K562 (cell line): Measurements from ENCODE around the gene ZNF17. TPM values are rescaled to one million over a fixed set of nuclear protein-coding genes. Genes with fewer than 3 reads are reported as not detected.
A peak's percentile ranks its signal among the peaks of the same experiment; 100 is the strongest.

ENCODE experiments used
- CBFA2T2 ChIP-seq: fragments of 450-650 bp; conservative IDR thresholded peaks from 2 replicates; pipeline ENCODE4 v1.6.1; 2017; ENCODE audit warnings: mild to moderate bottlenecking
- CBX5 ChIP-seq: IDR thresholded peaks from 2 replicates; pipeline ENCODE4 v1.6.1; 2014; ENCODE audit warnings: low read depth, borderline replicate concordance
- DIDO1 ChIP-seq: fragments of 450-650 bp; IDR thresholded peaks from 2 replicates; pipeline ENCODE4 v1.6.1; 2016; ENCODE audit warnings: low read depth, missing biosample characterization, missing genetic modification characterization
- SIN3B ChIP-seq: fragments of 450-650 bp; IDR thresholded peaks from 2 replicates; pipeline ENCODE4 v1.6.1; 2017; ENCODE audit warnings: low read depth, mild to moderate bottlenecking, moderate library complexity
- SRF ChIP-seq, 2 experiments: fragments of 250-450, 450-650 bp in 1 of 2; sonication (Bioruptor Pico) in 1 of 2; sonication (generic) in 1 of 2; formaldehyde crosslinking; IDR thresholded peaks; 2 replicates each; pipeline versions ENCODE4 v1.5.0 to v1.5.1; 2020 to 2022; ENCODE audit warnings: mild to moderate bottlenecking in 1 of 2, missing genetic modification reagents in 1 of 2
- ZBTB8A ChIP-seq: fragments of 450-650 bp; IDR thresholded peaks from 2 replicates; pipeline ENCODE4 v1.6.1; 2018; ENCODE audit warnings: mild to moderate bottlenecking, moderate library complexity; ENCODE audit not compliant: partially characterized antibody
- ZFX ChIP-seq: sonication (generic); formaldehyde crosslinking; IDR thresholded peaks from 2 replicates; pipeline ENCODE4 v1.8.0; 2022; ENCODE audit warnings: mild to moderate bottlenecking, missing genetic modification reagents, moderate library complexity
- ZNF644 ChIP-seq: fragments of 200-800 bp; sonication (Bioruptor generic); IDR thresholded peaks from 2 replicates; pipeline ENCODE4 v1.6.1; 2016; ENCODE audit warnings: low read depth, missing genetic modification characterization, missing compliant biosample characterization
- ZNF77 ChIP-seq: fragments of 250-450 bp; sonication (Bioruptor Pico); IDR thresholded peaks from 2 replicates; pipeline ENCODE4 v1.5.0; 2020
- polyA plus RNA-seq, 8 experiments: library from polyadenylated mRNA; depleted of rRNA in 4 of 8; stranded (reverse) in 5 of 8; unstranded in 3 of 8; fragments of >200 nt; fragmentation: Nextera tagmentation in 2 of 8; fragmentation: Illumina TruSeq in 1 of 8; extraction: Ambion mirVana in 2 of 8; extraction: Trizol in 1 of 8; gene quantifications; 2 replicates each; pipeline versions ENCODE4 v1.2.1 to v1.2.3, GENCODE V29; 2011 to 2014; ENCODE audit warnings: inconsistent platforms in 1 of 8, missing spikeins in 1 of 8
- total RNA-seq, 7 experiments: library from RNA; depleted of rRNA in 6 of 7; stranded (reverse); fragments of >200 nt in 6 of 7; fragmentation: Illumina TruSeq in 2 of 7; extraction: Trizol in 2 of 7; gene quantifications; 2 replicates each; pipeline versions ENCODE4 v1.2.1 to v1.2.3, GENCODE V29; 2011 to 2021; ENCODE audit warnings: low replicate concordance in 1 of 7
- TF ChIP-seq, protein P1 (sequence below): fragments of 200-800 bp; sonication (Bioruptor generic); IDR thresholded peaks from 2 replicates; pipeline ENCODE4 v1.6.1; 2016; ENCODE audit warnings: missing genetic modification characterization, missing compliant biosample characterization

Gene ZNF17
- total and polyA plus RNA-seq, 9 of the 15 experiments (the other 6 are each of a cell fraction or from before 2014, with no cell fraction given), result 5.3 to 8.6 (median 6.5) TPM

DNA sequence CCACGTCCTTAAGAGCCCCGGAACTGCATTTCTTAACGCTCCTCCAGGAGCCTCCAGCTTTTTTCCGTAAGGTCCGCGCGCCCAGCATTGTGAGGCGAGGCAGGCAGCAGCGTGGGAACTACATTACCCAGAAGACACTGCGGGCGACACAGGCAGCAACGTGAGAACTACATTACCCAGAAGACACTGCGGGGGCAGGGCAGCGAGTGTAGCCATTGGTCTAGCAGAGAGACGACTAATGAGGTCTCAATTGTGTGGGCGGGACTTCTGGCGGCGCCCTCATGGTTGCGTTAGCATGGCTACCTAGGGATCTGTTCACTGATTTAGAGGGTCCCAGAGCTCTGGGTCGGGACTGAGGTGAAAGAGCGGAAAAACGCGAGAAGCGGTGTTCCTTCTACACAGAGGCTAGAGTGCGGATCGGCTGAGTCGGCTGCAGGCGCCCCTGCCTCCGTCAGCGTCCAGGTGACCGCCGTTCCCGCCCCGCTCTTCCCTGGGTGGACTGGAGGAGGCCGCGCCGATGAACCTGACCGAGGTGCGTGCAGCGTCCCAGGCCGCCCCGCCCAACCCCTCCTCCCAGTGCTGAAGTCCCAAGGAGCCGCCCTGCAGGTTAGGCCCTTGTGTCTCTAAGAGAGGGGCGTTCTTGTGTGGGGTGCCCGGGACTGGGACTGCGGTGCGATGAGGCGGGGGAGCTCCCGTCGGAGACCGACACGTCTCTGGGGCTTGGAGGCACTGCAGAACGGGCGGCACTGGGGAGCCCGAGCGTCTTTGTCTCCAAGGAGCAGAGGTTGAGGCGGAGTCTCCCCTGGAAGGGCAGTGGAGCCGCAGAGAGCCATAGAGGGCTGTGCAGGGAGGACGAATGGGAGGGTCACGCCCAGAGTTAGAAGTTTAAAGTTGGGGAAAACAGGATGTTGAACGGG lies 24.4 kb downstream of the ZNF17 start, which contains the start of gene ZNF749 (continued):
- TF ChIP-seq SIN3B (peak; percentile 68), ZNF644 (tag) (peak; percentile 86; the same call in 1 of the 2 replicates), CBFA2T2 (no peak), SRF (CRISPR knock-in tag; IDR thresholded peaks at IDR 0.05) (no peak), ZFX (CRISPR knock-in tag) (peak; percentile 63), ZNF77 (no peak), CBX5 (no peak), DIDO1 (tag) (no peak), ZBTB8A (no peak)
- TF ChIP-seq, protein P1, sequence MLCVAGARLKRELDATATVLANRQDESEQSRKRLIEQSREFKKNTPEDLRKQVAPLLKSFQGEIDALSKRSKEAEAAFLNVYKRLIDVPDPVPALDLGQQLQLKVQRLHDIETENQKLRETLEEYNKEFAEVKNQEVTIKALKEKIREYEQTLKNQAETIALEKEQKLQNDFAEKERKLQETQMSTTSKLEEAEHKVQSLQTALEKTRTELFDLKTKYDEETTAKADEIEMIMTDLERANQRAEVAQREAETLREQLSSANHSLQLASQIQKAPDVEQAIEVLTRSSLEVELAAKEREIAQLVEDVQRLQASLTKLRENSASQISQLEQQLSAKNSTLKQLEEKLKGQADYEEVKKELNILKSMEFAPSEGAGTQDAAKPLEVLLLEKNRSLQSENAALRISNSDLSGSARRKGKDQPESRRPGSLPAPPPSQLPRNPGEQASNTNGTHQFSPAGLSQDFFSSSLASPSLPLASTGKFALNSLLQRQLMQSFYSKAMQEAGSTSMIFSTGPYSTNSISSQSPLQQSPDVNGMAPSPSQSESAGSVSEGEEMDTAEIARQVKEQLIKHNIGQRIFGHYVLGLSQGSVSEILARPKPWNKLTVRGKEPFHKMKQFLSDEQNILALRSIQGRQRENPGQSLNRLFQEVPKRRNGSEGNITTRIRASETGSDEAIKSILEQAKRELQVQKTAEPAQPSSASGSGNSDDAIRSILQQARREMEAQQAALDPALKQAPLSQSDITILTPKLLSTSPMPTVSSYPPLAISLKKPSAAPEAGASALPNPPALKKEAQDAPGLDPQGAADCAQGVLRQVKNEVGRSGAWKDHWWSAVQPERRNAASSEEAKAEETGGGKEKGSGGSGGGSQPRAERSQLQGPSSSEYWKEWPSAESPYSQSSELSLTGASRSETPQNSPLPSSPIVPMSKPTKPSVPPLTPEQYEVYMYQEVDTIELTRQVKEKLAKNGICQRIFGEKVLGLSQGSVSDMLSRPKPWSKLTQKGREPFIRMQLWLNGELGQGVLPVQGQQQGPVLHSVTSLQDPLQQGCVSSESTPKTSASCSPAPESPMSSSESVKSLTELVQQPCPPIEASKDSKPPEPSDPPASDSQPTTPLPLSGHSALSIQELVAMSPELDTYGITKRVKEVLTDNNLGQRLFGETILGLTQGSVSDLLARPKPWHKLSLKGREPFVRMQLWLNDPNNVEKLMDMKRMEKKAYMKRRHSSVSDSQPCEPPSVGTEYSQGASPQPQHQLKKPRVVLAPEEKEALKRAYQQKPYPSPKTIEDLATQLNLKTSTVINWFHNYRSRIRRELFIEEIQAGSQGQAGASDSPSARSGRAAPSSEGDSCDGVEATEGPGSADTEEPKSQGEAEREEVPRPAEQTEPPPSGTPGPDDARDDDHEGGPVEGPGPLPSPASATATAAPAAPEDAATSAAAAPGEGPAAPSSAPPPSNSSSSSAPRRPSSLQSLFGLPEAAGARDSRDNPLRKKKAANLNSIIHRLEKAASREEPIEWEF (CRISPR knock-in tag), result no peak
